K562 (cell line): ENCODE data around the gene CLTA. TPM values are rescaled to one million over a fixed set of nuclear protein-coding genes. Genes with fewer than 3 reads are reported as not detected.

ENCODE experiments used
- DNMT1 ChIP-seq: fragments of 450-650 bp; IDR thresholded peaks from 2 replicates; pipeline ENCODE4 v1.6.1; 2016; ENCODE audit warnings: antibody characterized with exemption, mild to moderate bottlenecking
- ELK1 ChIP-seq: sonication (generic); formaldehyde crosslinking; IDR thresholded peaks from 2 replicates; pipeline ENCODE4 v1.8.1; 2022; ENCODE audit warnings: missing genetic modification reagents
- FOXK2 ChIP-seq, 2 experiments: fragments of 450-650 bp; IDR thresholded peaks in 1 of 2; conservative IDR thresholded peaks in 1 of 2; 2 replicates each; pipeline ENCODE4 v1.6.1; 2016; ENCODE audit warnings: low read depth in 2 of 2, mild to moderate bottlenecking in 1 of 2
- HNRNPLL ChIP-seq: fragments of 200-400 bp; formaldehyde crosslinking; IDR thresholded peaks from 2 replicates; pipeline ENCODE4 v1.6.1; 2017; ENCODE audit warnings: low read length, low read depth, mild to moderate bottlenecking; ENCODE audit not compliant: poor library complexity, severe bottlenecking
- LCOR ChIP-seq: sonication (generic); formaldehyde crosslinking; IDR thresholded peaks from 2 replicates; pipeline ENCODE4 v1.8.0; 2022; ENCODE audit warnings: mild to moderate bottlenecking, missing genetic modification reagents
- MBD2 ChIP-seq: sonication (generic); IDR thresholded peaks from 2 replicates; pipeline ENCODE4 v1.6.1; 2016; ENCODE audit warnings: low read depth, borderline replicate concordance
- MEIS2 ChIP-seq: fragments of 450-650 bp; IDR thresholded peaks from 2 replicates; pipeline ENCODE4 v1.6.1; 2014; ENCODE audit warnings: mild to moderate bottlenecking; ENCODE audit not compliant: partially characterized antibody
- MNT ChIP-seq, 2 experiments: fragments of 450-650 bp; conservative IDR thresholded peaks; 2 replicates each; pipeline ENCODE4 v1.6.1; 2017; ENCODE audit warnings: mild to moderate bottlenecking in 2 of 2, moderate library complexity in 2 of 2
- NONO ChIP-seq, 2 experiments: fragments of 200-400 bp in 1 of 2; fragments of 450-650 bp in 1 of 2; formaldehyde crosslinking in 1 of 2; IDR thresholded peaks; 2 replicates each; pipeline ENCODE4 v1.6.1; 2017; ENCODE audit warnings: low read depth in 2 of 2, mild to moderate bottlenecking in 2 of 2, moderate library complexity in 2 of 2, low read length in 1 of 2
- POLR2AphosphoS5 ChIP-seq: IDR thresholded peaks from 2 replicates; pipeline ENCODE4 v1.6.1; 2011; ENCODE audit warnings: mild to moderate bottlenecking, low read depth, low read length, moderate library complexity; ENCODE audit not compliant: control insufficient read depth, insufficient read depth
- POLR3A ChIP-seq: IDR thresholded peaks from 2 replicates; pipeline ENCODE4 v1.6.1; 2011; ENCODE audit warnings: borderline replicate concordance, mild to moderate bottlenecking, moderate library complexity; ENCODE audit not compliant: insufficient read length, insufficient read depth; ENCODE audit errors: extremely low read depth
- SMAD1 ChIP-seq: fragments of 150-350 bp; IDR thresholded peaks from 2 replicates; pipeline ENCODE4 v1.6.1; 2014; ENCODE audit warnings: low read length, low read depth; ENCODE audit not compliant: partially characterized antibody
- TAF15 ChIP-seq: fragments of 200-400 bp; formaldehyde crosslinking; IDR thresholded peaks from 2 replicates; pipeline ENCODE4 v1.6.1; 2017; ENCODE audit warnings: mild to moderate bottlenecking, low read depth, low read length, moderate library complexity
- WHSC1 ChIP-seq: IDR thresholded peaks from one replicate; pipeline ENCODE4 v1.6.1; 2012; ENCODE audit warnings: low read length, control low read depth, inconsistent platforms
- ZNF318 ChIP-seq, 2 experiments: fragments of 450-650 bp; IDR thresholded peaks; 2 replicates each; pipeline ENCODE4 v1.6.1; 2016; ENCODE audit warnings: mild to moderate bottlenecking in 2 of 2, borderline replicate concordance in 1 of 2, low read depth in 1 of 2, moderate library complexity in 1 of 2
- polyA plus RNA-seq, 8 experiments: library from polyadenylated mRNA; depleted of rRNA in 4 of 8; stranded (reverse) in 5 of 8; unstranded in 3 of 8; fragments of >200 nt; fragmentation: Nextera tagmentation in 2 of 8; fragmentation: Illumina TruSeq in 1 of 8; extraction: Ambion mirVana in 2 of 8; extraction: Trizol in 1 of 8; gene quantifications; 2 replicates each; pipeline versions ENCODE4 v1.2.1 to v1.2.3, GENCODE V29; 2011 to 2014; ENCODE audit warnings: inconsistent platforms in 1 of 8, missing spikeins in 1 of 8
- total RNA-seq, 7 experiments: library from RNA; depleted of rRNA in 6 of 7; stranded (reverse); fragments of >200 nt in 6 of 7; fragmentation: Illumina TruSeq in 2 of 7; extraction: Trizol in 2 of 7; gene quantifications; 2 replicates each; pipeline versions ENCODE4 v1.2.1 to v1.2.3, GENCODE V29; 2011 to 2021; ENCODE audit warnings: low replicate concordance in 1 of 7

Gene CLTA
- total and polyA plus RNA-seq, 9 of the 15 experiments (the other 6 are each of a cell fraction or from before 2014, with no cell fraction given): 37.8 to 219 (median 144) TPM

GRCh38 chr9:36190388-36191289 lies at the start of gene CLTA (continued):
- TF ChIP-seq LCOR (CRISPR knock-in tag) (peak; percentile 73), FOXK2 (conservative IDR thresholded peaks at IDR 0.05 in 1 of 2, IDR thresholded peaks at IDR 0.05 in 1 of 2; ENCODE audit: low read depth in 2 of 2) (peak; percentile 76 to 78), POLR2AphosphoS5 (peak; percentile 74), MNT (conservative IDR thresholded peaks at IDR 0.05) (peak; percentile 69 to 80), POLR3A (no peak), HNRNPLL (no peak), SMAD1 (peak; percentile 65), ZNF318 (IDR thresholded peaks at IDR 0.05; ENCODE audit: borderline replicate concordance in 1 of 2, low read depth in 1 of 2) (no peak), TAF15 (no peak), WHSC1 (no peak), MBD2 (peak; percentile 71), MEIS2 (peak; percentile 21), ELK1 (CRISPR knock-in tag) (no peak), DNMT1 (no peak), NONO (IDR thresholded peaks at IDR 0.05; ENCODE audit: low read depth in 2 of 2, low read length in 1 of 2) (0 out of 4 replicates have a peak, but pooled peaks of 1 of the 2 experiments have one; percentile 19)
